ENCODE results near the gene KRT5. TPM values are rescaled to one million over a fixed set of nuclear protein-coding genes. Genes with fewer than 3 reads are reported as not detected.

Gene KRT5
- total RNA-seq, 4 donors from 2014 or later = not detected

DNA sequence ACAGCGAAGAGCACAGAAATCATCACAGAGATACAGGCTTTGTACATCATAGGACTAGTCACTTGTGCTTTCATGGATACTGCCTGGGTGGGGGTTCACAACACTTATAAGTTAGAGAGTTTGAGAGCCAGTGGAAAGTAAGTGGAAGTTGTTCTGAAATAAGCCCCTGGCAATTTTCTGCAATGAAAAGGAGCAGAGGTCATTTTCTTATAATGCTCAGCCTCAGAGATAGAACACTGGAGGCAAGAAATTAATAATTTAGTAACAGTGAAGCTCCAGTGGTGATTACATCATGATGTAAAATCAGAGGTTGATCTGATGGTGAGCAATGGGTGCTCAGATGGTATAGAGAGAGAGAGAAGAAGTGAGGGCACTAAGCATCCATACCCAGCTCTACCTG is 33.0 kb downstream of the KRT5 start:
- no peaks in the 10 kb centered on the region for H3K9me3 ChIP-seq
- no peak overlapping the region for H3K27ac ChIP-seq
- no peaks in the 10 kb centered on the region for H3K36me3 ChIP-seq
- intact Hi-C loops (cut with DNase I; ENCODE audit: low total_unique reads) (no loop called here), in situ Hi-C loops (cut with MboI; ENCODE audit: low sequenced_read_pairs in 4 of 4) (no loop called here)
- no peaks in the 10 kb centered on the region for H3K4me1 ChIP-seq
- peaks cover 0 to 3% (median 0%) of the 10 kb centered on the region in 3 donors for H3K27me3 ChIP-seq
- DNase-seq = no peak
- TF ChIP-seq POLR2A (IDR thresholded peaks at IDR 0.05) = no peak
- TF ChIP-seq, protein P1, sequence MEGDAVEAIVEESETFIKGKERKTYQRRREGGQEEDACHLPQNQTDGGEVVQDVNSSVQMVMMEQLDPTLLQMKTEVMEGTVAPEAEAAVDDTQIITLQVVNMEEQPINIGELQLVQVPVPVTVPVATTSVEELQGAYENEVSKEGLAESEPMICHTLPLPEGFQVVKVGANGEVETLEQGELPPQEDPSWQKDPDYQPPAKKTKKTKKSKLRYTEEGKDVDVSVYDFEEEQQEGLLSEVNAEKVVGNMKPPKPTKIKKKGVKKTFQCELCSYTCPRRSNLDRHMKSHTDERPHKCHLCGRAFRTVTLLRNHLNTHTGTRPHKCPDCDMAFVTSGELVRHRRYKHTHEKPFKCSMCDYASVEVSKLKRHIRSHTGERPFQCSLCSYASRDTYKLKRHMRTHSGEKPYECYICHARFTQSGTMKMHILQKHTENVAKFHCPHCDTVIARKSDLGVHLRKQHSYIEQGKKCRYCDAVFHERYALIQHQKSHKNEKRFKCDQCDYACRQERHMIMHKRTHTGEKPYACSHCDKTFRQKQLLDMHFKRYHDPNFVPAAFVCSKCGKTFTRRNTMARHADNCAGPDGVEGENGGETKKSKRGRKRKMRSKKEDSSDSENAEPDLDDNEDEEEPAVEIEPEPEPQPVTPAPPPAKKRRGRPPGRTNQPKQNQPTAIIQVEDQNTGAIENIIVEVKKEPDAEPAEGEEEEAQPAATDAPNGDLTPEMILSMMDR (IDR thresholded peaks at IDR 0.05 in 4 of 5, conservative IDR thresholded peaks at IDR 0.05 in 1 of 5) = no peak
- H3K4me3 ChIP-seq = no peak overlapping the region
- no peak for ATAC-seq

DNA sequence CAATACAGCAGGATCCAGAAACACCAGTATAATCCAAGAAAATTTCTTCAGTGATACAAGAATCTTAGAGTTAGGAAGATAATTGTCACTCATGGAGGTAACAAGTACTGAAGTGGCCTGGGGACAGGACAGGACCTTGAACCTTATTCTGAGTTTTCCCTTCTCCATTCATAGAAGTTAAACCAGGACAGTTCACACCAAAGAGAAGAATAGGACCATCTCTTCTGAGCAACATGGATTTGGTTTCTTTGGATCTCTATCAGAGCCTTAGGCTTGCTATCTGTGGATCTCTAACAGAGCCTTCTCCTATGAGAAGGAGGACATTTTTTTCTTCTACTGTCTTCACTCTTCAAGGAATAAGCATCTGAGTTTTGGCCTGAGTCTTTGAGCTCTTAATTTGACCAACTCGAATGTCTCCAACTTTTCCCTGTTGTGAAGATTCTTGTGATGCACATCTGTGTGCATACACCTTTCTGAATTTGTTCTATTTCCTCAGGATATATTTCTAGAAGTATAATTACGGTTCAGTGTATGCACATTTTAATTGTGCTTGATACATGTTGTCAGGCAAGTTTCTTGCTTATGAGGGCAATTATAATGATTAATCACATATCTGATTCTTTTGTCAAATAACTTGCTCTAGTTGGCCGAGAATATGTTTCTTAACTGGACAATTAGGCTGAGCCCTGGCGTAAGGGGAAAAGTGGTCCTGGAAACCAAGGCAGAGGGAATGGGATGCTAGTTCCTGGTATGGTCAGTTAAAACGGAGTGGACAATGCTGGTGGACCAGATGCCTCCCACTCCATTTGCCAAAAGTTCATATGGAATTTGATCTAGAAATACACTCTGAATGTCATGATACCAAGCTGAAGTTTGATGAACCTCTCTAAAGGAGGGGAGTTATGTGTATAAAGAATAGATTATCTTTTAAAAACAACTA is 33.8 kb downstream of the KRT5 start:
- TF ChIP-seq POLR2A (IDR thresholded peaks at IDR 0.05) = no peak
- TF ChIP-seq, protein P1 (IDR thresholded peaks at IDR 0.05 in 4 of 5, conservative IDR thresholded peaks at IDR 0.05 in 1 of 5) = no peak
- H3K27me3 ChIP-seq = peaks cover 0 to 3% (median 0%) of the 10 kb centered on the region in 3 donors

DNA sequence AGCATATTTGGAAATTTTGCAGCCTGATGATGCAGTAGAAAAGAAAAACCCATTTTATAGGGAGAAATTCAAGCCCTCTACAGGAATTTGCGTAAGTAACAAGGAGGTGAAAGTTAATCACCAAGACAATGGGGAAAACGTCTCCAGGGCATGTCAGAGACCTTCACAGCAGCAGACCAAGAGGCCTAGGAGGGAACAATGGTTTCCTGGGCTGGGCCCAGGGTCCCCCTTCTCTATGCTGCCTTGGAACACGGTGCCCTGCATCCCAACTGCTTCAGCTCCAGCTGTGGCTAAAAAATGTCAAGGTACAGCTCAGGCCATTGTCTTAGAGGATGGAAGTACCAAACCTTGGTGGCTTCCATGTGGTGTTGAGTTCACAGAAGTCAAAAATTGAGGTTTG is 40.1 kb downstream of the KRT5 start:
- intact Hi-C loops (cut with DNase I; ENCODE audit: low total_unique reads) = no loop called here
- Histone ChIP-seq H3K4me1 (no peaks in the 10 kb centered on the region), H3K9me3 (no peaks in the 10 kb centered on the region), H3K36me3 (no peaks in the 10 kb centered on the region), H3K27ac (no peak overlapping the region), H3K27me3 (no peaks in the 10 kb centered on the region), H3K4me3 (no peak overlapping the region)
- in situ Hi-C loops (cut with MboI; ENCODE audit: low sequenced_read_pairs in 4 of 4) = no loop called here
- ATAC-seq (no peak), DNase-seq (no peak)
- TF ChIP-seq, protein P1 (IDR thresholded peaks at IDR 0.05 in 4 of 5, conservative IDR thresholded peaks at IDR 0.05 in 1 of 5) = no peak
- no peak for TF ChIP-seq POLR2A (IDR thresholded peaks at IDR 0.05)

More for the DNA sequence above, 33.8 kb downstream of the KRT5 start:
- intact Hi-C loops (cut with DNase I; ENCODE audit: low total_unique reads) (no loop called here), in situ Hi-C loops (cut with MboI; ENCODE audit: low sequenced_read_pairs in 4 of 4) (no loop called here)
- Histone ChIP-seq H3K9me3 (no peaks in the 10 kb centered on the region), H3K27ac (no peak overlapping the region), H3K4me1 (no peaks in the 10 kb centered on the region), H3K36me3 (no peaks in the 10 kb centered on the region), H3K4me3 (no peak overlapping the region)
- DNase-seq = no peak
- ATAC-seq = no peak

DNA sequence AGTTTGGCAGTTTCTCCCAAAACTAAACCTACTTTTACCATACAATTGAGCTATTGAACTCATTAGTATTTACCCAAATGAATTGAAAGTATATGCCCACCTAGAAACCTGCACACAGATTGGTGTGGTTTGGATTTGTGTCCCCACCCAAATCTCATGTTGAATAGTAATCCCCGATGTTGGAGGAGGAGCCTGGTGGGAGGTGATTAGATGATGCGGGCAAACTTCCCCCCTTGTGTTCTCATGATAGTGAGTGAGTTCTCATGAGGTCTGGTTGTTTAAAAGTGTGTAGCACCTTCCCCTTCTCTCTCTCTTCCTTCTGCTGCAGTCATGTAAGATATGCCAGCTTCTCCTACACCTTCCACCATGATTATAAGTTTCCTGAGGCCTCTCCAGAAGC is 42.5 kb downstream of the KRT5 start:
- no peaks in the 10 kb centered on the region for H3K36me3 ChIP-seq
- H3K27ac ChIP-seq = no peak overlapping the region
- no peaks in the 10 kb centered on the region for H3K4me1 ChIP-seq
- TF ChIP-seq, protein P1 (IDR thresholded peaks at IDR 0.05 in 4 of 5, conservative IDR thresholded peaks at IDR 0.05 in 1 of 5) = no peak
- TF ChIP-seq POLR2A (IDR thresholded peaks at IDR 0.05) = no peak
- intact Hi-C loops (cut with DNase I; ENCODE audit: low total_unique reads) = no loop called here
- no peak overlapping the region for H3K4me3 ChIP-seq
- in situ Hi-C loops (cut with MboI; ENCODE audit: low sequenced_read_pairs in 4 of 4) = no loop called here
- ATAC-seq (no peak), DNase-seq (no peak)
- H3K9me3 ChIP-seq = no peaks in the 10 kb centered on the region
- H3K27me3 ChIP-seq = no peaks in the 10 kb centered on the region
